HK-2 (cell line): ENCODE data around the gene NEURL1B.
"Not testable (repeated sequence)": the region's sequence is repeated elsewhere in the genome, so short reads cannot be mapped to it uniquely, and the experiment has no call there.

Experiments
- DNase-seq: peaks from one replicate; pipeline ENCODE4 v3.0.0-alpha.2; 2018; ENCODE audit not compliant: unreplicated experiment

NEURL1B gene

GRCh38 chr5:172695232-172696054 lies 54.4 kb downstream of the NEURL1B start:
- no peak for DNase-seq

DNA sequence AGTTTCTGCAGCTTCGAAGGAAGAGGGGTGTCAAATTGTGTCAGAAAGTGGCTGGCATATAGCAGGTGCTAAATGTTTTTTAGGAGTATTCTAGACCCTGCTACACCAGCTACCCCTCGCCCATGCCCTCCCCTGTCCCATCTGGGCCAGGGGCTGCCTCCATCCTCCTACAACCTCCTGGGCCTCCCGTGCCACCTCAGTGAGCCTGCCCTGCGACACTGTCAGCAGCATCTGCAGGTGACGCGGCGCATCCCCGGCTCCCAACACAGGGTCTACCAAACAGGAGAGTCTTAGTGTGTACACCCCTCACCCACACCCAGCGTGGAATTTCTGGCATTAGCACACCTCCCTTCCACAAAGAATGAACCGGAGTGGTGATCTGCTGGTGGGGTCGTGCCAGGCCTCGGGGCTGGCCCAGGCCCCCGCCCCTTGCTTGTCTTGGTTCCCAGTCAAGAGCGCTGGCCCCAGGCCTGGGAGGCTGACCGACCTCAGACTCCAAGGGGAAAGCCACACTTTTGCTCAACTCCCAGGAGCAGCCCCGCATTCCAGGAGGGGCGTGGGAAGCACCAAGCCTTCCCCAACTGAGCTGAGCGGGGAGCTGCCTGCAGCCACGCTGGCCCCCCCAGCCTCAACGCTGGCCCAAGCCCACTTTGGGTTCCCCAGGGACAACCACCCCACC lies 55.2 kb downstream of the NEURL1B start:
- no peak for DNase-seq

GRCh38 chr5:172697123-172698121 lies 56.4 kb downstream of the NEURL1B start:
- peak; percentile 76 for DNase-seq

DNA sequence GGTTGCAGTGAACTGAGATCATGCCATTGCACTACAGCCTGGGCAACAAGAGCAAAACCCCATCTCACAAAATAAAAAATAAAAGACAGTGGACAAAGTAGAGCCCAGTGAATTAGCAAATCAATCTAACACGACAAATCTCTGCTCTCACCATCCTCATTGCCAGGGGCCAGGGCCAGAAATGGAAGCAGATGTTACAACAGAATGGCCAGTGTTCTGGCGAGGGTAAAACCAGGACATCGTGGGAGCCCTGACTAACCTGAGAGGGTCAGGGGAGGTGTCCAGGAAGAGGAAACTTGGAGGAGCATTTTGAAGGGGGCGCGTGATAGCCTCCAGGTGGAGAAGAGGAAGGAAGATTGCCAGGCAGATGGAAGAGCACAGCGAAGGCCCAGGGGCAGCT lies 58.4 kb downstream of the NEURL1B start:
- DNase-seq: no peak

GRCh38 chr5:172699999-172700364 lies 58.9 kb downstream of the NEURL1B start:
- no peak for DNase-seq

GRCh38 chr5:172700365-172701290 lies 59.6 kb downstream of the NEURL1B start:
- no peak for DNase-seq

- DNase-seq: no peak
Observed at GRCh38 chr5:172701291-172701656, 60.2 kb downstream of the NEURL1B start.

- no peak for DNase-seq
Observed at GRCh38 chr5:172703952-172704351, 62.9 kb downstream of the NEURL1B start.

- DNase-seq: no peak
Observed at GRCh38 chr5:172705576-172706084, 64.6 kb downstream of the NEURL1B start.

DNA sequence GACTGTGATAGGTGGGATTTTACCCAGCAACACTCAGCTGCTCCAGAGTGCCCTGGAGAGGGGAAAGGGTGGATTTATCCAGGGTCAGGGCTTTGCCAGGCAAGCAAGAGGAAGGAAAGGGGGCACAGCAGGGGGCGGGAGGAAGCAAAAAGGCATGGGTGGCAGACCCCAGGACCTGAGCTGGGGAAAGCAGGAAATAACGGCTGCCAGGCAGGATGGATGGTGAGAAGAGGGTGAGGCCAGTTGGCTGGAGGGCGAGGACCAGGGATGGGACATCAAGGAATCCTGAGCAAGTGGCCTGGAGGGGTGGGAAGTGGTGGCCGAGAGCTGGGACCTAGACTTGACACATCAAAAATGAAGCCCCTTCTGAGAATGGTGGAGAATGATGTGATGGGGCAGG lies 65.7 kb downstream of the NEURL1B start:
- DNase-seq: no peak

DNA sequence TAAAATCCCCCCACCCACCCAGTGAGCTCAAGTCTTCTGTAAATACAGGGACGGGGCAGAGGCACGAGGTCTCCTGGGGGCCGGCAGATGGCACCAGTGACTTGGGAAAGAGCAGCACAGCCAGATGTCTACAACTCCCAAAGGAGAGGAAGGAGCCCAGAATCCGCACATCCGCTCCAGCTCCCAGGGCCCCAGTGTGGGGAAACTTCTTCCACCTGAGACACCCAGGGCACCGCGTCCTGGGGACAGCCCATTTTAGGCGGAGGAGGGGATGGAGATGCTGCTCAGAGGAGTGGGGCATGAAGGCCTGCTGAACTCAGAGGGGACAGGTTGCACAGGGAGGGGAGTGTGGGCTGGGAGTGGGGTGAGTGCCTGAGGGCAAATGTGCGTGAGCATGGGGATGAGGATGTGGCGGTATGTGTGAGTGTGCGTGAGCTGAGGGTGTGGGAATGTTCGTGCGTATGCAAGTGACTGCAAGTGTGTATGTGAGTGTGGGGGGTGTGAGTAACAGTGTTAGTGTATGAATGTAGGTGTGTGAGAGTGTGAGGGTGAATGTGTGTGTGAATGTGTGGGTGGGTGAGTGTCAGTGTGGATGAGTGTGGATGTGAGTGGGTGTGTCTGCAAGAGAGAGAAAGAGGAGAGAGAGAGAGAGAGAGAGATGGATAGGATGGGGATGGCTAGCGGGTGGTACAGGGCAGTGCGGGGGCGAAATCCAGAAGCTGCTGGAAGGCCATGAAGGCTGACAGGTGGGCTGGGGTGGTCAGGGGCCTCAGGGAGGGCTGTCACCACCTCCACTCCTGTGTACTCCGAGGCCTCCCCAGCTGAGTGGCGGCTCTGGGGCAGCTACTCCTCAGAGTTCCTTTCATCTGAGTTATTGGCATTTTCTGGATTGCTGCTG lies 66.5 kb downstream of the NEURL1B start:
- DNase-seq: peak; percentile 46

- DNase-seq: no peak
Observed at GRCh38 chr5:172708183-172708505, 67.1 kb downstream of the NEURL1B start.

DNA sequence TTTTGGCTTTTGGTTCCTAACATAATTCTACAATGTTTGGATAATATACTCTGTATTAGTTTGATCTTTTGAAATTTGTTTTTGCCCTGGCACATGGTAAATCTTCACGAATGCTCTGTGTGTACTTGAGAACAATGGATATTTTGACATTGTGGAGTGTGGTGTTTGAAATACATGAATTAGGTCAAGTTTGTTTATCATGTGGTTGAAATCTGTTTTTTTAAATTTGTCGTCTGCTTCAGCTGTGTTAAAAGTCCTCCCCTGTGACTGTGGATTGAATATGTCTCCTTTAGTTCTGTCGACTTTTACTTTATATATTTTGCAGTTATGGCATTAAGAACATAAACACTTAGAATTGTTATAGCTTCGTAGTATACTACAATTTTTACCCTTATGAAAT lies 69.6 kb downstream of the NEURL1B start:
- DNase-seq: no peak

DNA sequence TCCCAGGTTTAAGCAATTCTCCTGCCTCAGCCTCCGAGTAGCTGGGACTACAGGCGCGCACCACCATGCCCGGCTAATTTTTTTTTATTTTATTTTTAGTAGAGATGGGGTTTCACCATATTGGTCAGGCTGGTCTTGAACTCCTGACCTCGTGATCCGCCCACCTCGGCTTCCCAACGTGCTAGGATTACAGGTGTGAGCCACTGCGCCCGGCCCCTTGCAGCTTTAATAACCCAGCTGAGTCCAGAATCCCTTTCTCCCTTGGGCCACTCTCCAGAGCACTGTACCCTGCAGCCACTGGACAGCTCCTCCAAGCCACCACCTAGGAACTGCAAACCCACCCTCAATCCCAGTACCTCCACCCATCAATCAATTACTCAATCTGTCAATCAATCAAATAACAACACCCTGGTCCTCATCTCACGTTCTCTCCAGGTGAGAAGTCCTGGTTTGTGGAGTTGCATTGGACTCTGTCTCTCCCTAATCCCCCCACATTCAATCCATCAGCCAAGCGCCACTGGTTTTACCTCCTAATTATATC lies 70.3 kb downstream of the NEURL1B start:
- DNase-seq: not testable (repeated sequence)

- no peak for DNase-seq
Observed at GRCh38 chr5:172712610-172713009, 71.5 kb downstream of the NEURL1B start.

- DNase-seq: peak; percentile 47
Observed at GRCh38 chr5:172713113-172713808, 72.2 kb downstream of the NEURL1B start.

GRCh38 chr5:172713809-172714490 lies 72.9 kb downstream of the NEURL1B start:
- DNase-seq: no peak
